ENCODE measurements around the gene TSSK3.
"Not testable (repeated sequence)": the region's sequence is repeated elsewhere in the genome, so short reads cannot be mapped to it uniquely, and the experiment has no call there.

TSSK3 gene

DNA sequence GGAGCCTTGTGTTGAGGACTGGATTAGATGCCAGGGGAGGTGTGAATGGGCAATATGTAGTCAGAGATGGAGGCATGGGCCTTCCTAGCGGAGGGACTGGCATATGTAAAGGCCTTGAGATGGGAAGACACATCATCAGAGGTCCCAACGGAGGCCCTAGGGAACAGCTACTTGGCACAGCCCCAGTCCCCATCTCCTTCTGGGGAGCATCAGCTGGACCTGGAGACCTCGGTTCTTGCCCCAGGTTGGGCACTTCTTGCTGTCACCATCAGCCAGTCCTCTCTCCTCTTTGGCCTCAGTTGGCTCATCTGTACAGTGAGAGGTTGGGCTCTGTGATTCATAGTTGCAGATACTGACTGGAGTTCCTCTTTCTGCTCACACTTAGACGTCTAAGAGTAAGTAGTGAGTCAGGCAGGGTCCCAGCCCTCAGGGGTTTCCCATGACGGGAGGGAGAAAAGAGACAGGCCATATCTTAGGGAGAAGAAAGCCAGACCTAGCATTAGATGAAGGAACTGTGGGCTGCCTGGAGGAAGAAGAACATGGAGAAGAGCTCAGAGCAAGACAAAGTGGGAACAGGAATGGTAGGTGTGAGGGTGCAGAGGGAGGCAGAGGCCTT, 22.9 kb upstream of the TSSK3 start:
- DNase-seq, result no peak

DNA sequence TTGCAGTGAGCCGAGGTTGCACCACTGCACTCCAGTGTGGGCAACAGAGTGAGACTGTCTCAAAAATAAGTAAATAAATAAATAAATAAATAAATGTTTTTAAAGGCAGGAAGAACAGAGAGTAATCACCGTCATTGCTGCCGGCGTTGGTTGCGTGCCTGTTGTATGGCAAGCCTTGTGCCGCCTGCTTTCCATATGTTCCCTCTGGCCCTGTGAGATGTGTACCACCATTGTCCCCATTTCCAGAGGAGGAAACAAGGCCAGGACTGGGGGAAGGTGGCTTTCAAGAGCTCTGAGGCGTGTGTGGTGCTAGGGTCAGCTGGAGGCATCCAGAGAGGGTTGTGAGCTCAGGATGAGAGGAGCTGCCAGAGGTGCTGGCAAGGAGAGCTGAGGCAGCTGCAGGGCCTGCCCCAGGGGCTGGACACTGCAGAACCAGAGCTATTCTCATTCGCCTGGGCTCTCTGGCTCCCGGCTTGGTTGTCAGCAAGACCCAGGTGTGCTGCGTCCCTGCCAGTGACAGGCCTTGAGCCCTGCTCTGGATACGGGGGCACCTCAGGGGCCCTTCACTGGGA, 21.1 kb upstream of the TSSK3 start:
- DNase-seq, result no peak

DNA sequence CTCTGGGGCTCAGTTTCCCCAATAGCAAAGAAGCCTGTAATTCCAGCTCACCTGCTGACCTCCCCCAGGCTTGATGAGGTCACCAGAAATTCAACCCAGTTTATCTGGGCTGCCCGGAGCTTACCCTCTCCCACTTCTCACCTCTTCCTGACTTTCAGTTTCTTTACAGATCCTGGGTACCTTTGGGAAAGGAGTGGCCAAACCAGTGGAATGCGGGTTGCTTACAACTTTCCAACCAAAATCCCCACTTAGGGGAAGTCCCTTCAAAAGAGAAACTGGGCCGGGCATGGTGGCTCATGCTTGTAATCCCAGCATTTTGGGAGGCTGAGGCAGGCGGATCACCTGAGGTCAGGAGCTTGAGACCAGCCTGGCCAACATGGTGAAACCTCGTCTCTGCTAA, 20.4 kb upstream of the TSSK3 start:
- no peak for DNase-seq

DNA sequence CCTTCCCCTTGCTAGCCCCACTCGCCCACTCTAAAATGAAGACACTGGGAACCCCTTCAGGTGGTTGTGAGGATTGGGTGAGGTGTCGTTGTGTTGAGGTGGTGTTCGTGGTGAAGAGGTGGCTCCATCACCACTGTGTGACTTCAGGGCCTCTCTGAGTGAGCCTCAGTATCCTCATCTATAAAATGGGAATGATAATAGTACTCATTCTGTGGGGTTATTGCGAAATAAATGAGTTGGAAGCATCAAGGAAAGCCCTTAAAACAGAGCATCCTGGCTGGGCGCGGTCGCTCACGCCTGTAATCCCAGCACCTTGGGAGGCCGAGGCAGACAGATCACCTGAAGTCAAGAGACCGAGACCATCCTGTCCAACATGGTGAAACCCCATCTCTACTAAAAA, 19.6 kb upstream of the TSSK3 start:
- no peak for DNase-seq

DNA sequence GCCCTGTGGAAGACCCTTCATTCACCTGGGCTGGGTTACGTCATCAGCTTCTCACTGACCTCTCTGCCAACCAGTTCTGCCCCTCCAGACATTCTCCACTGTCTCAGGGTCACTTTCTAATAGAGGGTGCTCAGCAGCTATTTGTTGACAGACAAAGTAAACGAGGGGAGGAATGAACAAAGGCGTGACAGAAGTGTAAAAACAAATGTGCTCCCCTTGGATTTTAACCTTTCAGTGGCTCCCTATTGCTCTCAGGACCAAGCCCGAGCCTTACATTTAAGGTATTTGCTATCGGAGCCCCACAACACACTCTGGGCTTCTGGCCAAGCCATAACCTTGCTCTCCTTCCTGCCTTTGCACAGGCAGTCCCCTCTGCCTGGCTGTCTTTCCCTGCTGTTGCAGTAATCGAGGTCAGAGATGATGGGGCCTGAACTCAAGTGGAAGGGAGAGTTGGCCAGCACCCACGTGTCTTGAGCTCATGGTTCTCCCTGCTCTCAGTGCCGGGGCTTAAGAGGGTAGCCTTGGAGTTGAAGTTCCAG, 17.0 kb upstream of the TSSK3 start:
- DNase-seq, result peak; percentile 53

DNA sequence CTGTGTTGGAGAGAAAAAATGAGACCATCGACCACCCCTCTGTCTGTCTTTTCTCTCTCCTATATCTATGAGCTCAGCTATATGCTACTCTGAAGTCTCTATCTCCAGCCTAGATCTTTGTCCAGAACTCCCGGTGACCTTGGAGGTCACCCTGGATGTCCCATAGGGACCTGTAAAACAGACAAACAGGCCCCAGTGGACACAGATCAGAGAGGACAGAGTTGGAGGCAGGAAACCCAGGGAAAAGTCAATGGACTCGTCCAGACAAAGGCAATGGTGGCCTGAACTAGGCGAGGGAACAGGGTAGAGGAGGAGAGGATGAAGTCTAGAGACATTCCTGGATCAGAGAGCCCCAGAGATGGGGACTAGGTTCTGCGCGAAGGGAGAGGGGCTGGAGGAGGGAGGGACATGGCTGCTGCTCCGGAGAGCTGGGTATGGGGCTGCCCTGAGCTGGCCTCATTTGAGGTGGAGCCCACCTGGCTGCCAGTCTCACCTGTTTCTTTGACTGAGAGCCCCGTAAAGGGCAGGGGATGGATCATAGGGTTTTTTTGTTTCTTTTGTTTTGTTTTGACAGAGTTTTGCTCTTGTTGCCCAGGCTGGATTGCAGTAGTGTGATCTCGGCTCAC, 15.7 kb upstream of the TSSK3 start:
- no peak for DNase-seq

DNA sequence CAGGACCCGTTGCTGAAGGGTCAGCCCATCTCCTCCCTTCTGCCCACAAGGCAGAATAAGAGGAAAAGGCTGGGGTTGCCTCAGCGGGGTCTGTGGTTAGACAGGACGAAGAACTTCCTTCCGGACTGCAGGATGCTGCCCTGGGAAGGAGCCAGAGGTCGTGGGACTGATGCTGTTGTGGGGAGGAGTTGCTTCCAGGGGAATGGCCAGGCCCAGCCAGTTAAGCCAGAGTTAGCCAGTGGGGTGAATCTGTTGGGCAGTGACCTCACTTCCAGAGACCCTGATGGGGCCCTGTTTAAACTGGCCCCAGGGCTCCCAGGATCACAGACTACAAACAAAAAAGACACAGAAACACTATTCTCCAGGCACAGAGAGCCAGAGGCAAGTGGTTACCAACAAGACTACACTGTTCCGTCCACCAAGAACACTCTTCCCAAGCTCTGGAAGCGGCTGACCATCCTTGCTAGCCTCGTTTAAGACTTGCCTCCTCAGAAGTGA, 13.1 kb upstream of the TSSK3 start:
- no peak for DNase-seq

DNA sequence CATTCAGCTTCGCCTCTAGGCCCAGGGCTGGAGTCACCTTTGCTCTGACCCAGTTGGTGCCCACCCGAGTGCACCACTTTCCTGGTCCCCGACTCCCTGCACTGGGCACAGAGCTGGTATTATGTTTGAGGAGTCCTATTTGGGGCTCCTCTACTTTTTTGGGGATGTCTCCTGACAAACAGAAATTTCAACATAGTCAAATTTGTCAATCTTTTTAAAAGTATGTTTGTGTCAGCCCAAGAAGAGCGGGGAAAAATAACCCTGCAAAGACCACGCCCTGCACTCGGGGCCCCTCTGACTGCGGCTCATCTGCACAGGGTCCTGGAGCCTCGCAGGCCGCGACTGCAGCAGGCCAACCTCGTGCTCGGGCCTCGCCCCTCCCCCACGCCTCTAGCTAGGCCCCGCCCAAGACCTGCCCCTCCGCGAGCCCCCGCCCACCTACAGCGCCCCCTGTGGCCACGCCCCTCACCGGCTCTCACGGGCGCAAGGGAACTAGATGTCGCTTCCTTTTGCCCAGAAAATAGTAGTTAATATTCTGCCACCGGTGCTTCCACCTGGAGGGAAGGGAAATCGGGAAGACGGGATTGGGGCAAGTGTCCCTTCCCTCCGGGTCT, 11.4 kb upstream of the TSSK3 start:
- peak; percentile 97 for DNase-seq

DNA sequence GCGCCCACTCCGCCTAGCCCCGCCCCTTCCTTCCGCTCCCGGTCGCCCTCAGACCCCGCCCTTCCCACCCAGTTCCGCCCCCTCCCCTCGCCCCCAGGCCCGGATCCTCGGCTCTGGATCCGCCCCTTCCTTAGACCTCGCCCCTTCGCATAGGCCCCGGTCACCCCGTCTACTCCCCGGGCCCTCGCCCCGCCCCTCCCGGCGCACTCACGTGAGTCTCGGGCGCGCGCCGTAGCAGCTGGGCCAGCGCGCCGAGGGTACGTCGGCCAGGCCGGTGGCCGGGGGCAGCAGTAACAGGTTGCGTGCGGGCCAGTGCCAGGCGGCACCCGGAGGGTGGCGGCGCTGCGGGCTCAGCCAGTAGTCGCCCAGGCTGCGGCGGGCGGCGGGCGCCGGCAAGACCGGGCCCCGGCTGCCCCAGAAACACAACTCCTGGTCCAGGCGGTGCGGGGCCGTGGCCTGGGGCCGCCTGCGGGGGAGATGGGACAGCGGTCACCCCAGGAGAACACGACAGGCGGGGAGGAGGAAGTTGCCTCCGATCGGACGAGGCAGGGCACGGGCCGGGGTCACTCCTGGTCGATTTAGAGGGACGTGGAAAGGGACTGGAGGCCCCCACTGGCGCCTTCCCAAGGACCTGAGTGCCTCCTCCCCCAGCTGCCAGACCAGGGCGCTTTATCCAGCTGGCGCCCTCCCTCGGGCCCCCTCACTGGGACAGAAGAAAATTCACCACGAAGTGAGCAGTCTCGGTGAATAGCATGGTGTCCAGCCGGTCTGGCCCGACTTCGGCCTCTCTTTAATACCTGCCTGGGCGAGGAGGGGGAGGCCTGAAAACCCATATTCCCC, 10.7 kb upstream of the TSSK3 start:
- DNase-seq, result peak; percentile 97

DNA sequence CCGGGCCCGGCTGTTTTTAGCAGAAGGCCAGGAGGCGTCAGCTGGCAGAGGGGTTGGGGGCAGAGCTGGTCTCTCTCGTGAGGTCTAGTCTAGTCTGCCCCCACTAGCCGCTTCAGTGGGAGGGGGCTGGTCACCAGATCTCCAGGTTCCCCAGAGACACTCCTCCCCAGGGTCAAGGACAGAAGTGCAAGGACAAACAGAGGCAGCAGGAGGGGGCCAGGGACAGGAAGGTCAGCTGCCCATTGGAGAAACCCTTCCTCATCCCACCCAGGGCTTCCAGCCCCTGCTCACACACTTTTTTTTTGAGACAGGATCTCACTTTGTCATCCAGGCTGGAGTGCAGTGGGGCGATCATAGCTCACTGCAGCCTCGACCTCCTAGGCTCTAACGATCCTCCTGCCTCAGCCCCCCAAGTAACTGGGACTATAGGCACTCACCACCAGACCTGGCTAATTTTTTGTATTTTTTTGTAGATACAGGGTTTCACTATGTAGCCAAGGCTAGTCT, 10.0 kb upstream of the TSSK3 start:
- no peak for DNase-seq

DNA sequence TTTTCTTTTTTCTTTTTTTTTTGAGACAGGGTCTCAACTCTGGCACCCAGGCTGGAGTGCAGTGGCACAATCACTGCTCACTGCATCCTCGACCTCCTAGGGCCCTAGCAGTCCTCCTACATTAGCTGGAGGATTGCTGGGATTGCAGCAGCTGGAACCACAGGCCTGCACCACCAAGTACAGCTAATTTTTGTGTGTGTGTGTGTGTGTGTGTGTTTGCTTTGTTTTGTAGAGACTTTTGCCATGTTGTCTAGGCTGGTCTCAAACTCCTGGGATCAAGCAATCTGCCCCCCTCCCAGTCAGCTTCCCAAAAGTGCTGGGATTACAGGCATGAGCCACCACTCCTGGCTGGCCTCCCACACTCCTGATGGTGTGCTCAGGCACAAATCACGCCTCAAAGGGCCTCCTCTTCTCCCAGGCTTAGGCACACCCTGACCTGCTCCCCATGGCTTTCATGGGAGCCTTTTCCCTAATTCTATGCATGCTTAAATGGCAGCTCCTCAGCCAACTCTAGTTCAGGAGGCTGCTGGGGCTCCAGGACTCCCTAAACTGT, 9.4 kb upstream of the TSSK3 start:
- DNase-seq, result no peak

DNA sequence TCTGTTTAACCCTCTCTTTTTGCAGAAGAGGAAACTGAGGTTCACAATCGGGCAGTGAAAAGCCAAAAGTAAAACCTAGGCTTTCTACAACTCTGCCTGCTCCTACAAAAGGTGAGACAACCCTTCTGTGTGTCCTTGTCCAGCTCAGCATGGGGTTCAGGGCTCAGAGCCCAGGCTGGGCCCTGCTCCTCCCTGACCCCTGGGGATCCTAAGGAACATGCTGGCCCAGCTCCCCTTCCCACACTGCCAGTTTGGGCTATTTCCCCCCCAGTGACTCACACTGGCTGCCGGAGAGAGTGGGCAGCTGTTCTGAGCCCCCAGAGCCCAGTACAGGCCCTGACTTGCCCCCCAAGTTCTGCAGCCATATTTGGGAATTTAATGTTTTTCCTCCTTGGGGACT, 8.9 kb upstream of the TSSK3 start:
- no peak for DNase-seq

DNA sequence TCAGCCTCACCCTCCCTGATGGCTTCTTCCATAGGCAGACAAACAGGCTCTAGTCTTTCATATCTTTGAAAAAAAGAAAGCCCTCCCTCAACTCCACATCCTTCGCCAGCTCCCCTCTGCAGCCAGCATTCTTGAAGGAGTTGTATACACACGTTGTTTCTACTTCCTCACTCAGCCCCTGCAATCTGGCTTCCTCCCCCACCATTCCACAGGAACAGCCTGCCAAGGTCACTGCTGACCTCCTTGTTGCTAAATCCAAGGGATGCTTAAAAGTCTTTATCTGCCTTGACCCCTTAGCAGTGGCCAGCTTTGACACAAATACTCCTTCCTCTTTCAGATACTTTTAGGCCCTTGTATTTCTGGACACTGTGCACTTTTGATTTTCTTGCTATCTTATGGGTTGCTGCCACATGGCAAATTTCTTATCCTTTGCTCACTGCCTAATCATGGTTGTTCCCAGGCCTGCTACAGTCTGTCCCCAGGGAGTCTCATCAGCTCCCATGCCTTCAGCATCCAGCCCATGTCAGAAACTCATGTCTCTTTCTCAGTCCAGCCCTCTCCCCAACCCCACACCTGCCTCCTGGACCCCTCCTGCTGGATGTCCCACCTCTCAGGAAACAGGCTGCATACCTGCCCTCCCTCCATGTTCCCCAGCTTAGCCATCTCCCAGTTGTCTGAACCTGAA, 8.3 kb upstream of the TSSK3 start:
- no peak for DNase-seq

DNA sequence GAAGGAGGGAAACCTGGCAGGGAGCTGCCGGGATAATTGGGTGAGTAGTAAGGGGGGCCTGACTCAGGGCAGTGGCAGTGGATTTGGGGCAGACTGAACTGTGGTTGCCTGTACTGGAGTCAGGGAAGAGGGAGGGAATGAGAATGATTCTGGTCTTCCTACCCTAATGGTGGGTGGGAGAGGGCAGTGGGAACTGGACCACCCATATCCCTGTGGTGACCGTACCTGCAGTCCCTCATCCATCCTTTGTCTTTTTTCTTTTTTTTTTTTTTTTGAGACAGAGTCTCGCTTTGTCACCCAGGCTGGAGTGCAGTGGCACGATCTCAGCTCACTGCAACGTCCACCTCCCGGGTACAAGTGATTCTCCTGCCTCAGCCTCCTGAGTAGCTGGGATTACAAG, 6.6 kb upstream of the TSSK3 start:
- not testable (repeated sequence) for DNase-seq

DNA sequence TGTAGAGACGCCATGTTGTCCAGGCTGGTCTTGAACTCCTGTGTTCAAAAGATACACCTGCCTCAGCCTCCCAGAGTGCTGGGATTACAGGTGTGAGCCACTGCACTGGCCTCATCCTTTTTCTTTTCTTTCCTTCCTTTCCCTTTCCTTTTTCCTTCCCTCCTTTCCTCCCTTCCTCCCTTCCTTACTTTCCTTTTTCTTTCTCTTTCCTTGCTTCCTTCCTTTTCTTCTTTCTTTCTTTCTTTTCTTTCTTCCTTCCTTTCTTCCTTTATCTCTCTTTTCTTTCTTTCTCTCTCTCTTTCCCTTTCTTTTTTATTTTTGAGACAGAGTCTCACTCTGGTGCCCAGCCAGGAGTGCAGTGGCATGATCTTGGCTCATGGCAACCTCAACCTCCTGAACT, 5.9 kb upstream of the TSSK3 start:
- DNase-seq, result no peak

DNA sequence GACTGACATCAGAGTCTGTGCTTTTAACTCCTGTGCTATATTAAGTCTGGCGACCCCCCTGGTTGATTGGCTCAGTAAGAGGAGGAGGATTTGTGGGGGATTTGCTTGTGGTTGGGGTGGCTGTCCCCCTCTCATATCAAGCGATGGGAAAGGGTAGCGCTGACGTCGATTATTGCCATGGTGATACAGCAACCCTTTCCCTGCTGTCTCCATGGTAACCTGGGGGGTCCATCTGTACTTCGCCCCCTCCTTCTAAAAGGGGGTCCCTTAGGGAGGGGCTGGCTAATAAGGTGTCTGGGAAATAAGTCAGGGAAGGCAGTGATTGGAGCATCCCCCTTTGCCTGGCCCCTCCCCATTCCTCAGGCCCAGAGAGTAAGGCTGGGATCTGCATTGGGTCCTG, 4.7 kb upstream of the TSSK3 start:
- DNase-seq, result no peak

DNA sequence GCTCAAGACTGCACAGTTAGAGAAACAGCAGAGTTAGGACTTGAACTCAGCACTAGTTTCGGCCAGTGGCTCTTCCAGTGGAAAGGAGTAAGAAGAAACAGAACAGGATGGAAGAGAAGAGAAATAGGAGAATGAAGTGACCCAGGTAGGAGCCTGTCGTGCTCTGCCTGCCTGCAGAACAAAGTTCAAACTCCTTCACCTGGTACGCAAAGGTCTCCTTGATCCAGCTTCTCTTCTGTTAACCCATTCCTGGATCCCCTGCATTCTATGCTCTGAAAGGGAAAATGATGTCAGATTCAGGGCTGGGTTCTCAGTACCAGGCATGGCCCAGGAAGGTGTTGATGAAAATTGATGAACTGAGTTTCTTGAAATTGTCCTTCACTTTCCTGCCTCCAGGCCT, 3.9 kb upstream of the TSSK3 start:
- DNase-seq, result no peak

DNA sequence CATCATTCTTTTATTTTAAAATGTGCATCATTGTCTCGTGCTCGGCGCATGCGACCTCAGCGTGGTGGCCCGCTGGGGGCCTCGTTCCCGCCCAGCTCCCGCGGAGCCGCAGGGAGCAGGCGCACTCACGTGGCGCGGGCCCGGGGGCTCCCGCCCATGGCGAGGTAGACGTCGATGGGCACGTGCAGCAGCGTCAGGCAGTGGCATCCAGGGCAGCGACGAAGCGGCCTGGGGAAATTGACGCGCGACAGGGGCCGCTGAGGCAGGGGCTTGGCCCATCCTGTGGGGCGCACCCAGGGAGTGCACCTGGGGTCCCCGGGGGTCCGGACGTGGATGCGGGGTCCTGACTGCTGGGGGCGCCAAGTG, 1.0 kb upstream of the TSSK3 start:
- DNase-seq, result no peak

DNA sequence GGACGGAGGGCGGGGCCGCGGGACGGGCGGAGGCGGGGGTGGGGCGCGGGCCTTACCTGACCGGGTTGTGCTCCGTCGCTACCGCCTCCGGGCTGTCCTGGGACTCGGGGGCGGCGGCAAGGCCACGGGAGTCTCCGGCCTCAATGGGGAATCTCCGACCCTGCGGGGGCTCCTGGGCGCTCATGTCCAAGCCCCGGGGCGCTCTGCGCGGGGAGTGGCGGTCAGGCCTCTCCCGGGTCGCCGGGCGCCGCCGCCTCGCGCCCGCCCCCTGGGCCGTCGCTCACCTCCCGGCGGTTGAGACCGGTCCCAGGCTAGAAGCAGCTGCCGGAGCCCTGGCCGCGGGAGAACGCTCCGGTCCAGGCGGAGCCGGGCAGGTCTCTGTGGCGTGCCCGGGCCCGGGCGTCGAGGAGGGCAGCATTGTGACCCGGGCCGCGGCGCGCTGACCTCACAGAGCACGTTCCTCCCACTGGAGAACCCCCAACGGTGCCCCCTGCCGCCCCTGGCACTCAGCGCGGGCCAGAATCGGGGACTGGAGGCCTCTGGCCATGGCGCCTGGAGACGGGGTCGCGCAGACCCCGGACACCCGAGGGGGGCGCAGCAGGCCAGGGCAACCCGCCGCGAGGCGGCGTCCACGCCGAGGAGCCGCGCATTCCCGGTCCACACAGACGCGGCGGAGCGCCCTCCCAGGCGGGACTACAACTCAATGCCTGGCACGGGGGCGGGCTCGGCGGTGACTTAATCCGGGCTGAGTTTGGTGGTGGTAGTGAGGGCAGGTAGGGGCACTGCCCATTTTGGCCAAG, 465 bp upstream of the TSSK3 start:
- DNase-seq, result peak; percentile 22

DNA sequence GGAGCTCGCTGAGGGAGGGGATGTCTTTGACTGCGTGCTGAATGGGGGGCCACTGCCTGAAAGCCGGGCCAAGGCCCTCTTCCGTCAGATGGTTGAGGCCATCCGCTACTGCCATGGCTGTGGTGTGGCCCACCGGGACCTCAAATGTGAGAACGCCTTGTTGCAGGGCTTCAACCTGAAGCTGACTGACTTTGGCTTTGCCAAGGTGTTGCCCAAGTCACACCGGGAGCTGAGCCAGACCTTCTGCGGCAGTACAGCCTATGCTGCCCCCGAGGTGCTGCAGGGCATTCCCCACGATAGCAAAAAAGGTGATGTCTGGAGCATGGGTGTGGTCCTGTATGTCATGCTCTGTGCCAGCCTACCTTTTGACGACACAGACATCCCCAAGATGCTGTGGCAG, 1.4 kb downstream of the TSSK3 start:
- DNase-seq, result no peak

DNA sequence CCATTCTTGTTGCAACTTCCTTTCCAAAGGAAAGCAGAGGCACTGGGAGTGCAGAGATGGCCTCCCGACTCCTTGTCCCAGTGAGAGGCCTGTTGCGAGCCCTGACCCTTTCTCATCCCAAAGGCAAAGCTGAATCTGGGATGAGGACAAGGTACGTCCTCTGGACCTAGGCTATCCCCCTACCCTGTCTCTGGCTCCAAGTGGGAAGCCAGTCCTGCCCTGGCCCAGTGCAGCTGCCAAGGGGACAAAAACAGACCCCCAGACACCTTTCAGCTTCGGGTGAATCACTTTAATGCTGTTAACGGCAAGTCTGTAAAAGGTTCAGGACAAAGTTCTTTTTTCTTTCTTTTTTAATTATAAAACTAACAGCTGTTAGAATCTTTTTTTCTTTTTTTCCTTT, 2.5 kb downstream of the TSSK3 start:
- DNase-seq, result no peak

Data from NCI-H1092 treated with DMSO at 0.1 percent for 48 hours (cell line).